Natural killer cell (primary cell): ENCODE results near the gene BSCL2. TPM values are rescaled to one million over a fixed set of nuclear protein-coding genes. Genes with fewer than 3 reads are reported as not detected.

ENCODE experiments used
- ATAC-seq, 3 donors: fragments of 150-1000 bp in 2 of 3; fragments of 200-7000 bp in 1 of 3; cut with Tn5 transposase; 1 replicate in 1 of 3; 2 replicates in 2 of 3; pipeline ENCODE4 v1.10.0; 2021; ENCODE audit warnings: mild to moderate bottlenecking in 2 of 3, moderate library complexity in 2 of 3
- DNase-seq, 2 donors: peaks; one replicate each; pipeline versions ENCODE4 v3.0.0 to v3.0.0-alpha.2; 2013 to 2021; ENCODE audit warnings: mixed read lengths in 1 of 2
- H3K27ac ChIP-seq: one replicate; pipeline ENCODE4 v1.5.1; 2013; ENCODE audit warnings: mild to moderate bottlenecking, low read length
- H3K27me3 ChIP-seq: one replicate; pipeline ENCODE4 v1.6.1; 2013; ENCODE audit warnings: low read length; ENCODE audit not compliant: control insufficient read depth, insufficient read depth
- H3K36me3 ChIP-seq: one replicate; pipeline ENCODE4 v1.6.1; 2013; ENCODE audit warnings: low read length; ENCODE audit not compliant: control insufficient read depth, insufficient read depth
- H3K4me1 ChIP-seq: one replicate; pipeline ENCODE4 v1.6.1; 2013; ENCODE audit warnings: low read length; ENCODE audit not compliant: control insufficient read depth, insufficient read depth
- H3K4me3 ChIP-seq: one replicate; pipeline ENCODE4 v1.5.1; 2013; ENCODE audit warnings: low read length
- H3K9me3 ChIP-seq: one replicate; pipeline ENCODE4 v1.6.1; 2013; ENCODE audit warnings: low read length; ENCODE audit not compliant: control insufficient read depth, insufficient read depth
- H3K27ac Mint-ChIP-seq, 2 donors: one replicate each; pipeline ENCODE4 v1.8.0; 2022; ENCODE audit warnings: mild to moderate bottlenecking in 2 of 2, mixed read lengths in 2 of 2, moderate library complexity in 1 of 2
- H3K27me3 Mint-ChIP-seq, 2 donors: one replicate each; pipeline ENCODE4 v1.8.0; 2022; ENCODE audit warnings: low read depth in 2 of 2, mixed read lengths in 2 of 2
- H3K36me3 Mint-ChIP-seq: one replicate; pipeline ENCODE4 v1.8.0; 2022; ENCODE audit warnings: mixed read lengths
- H3K4me1 Mint-ChIP-seq, 2 donors: one replicate each; pipeline ENCODE4 v1.8.0; 2022; ENCODE audit warnings: mixed read lengths in 2 of 2
- H3K4me3 Mint-ChIP-seq: one replicate; pipeline ENCODE4 v1.8.0; 2022; ENCODE audit warnings: mild to moderate bottlenecking, moderate library complexity, mixed read lengths
- H3K9me3 Mint-ChIP-seq, 2 donors: one replicate each; pipeline ENCODE4 v1.8.0; 2022; ENCODE audit warnings: mixed read lengths in 2 of 2
- WGBS: methylation state at CpG from one replicate; pipeline ENCODE4 v1.1.7; 2013; ENCODE audit warnings: missing lambda C conversion rate; ENCODE audit not compliant: insufficient coverage; 5-methylcytosine and 5-hydroxymethylcytosine counted together
- intact Hi-C: fragments of 100-400 bp; cut with micrococcal nuclease; formaldehyde crosslinking; loops from one replicate; pipeline ENCODE4 v1.14.2; 2022
- total RNA-seq, 4 donors: library from RNA; stranded (reverse); fragments of 120-200 nt in 1 of 4; gene quantifications; one replicate each; pipeline versions ENCODE4 v1.2.3 to v1.2.4, GENCODE V29; 2013 to 2022
- TF ChIP-seq, protein P1 (sequence below): fragments of 200-600 bp; IDR thresholded peaks from one replicate; pipeline ENCODE4 v1.8.0; 2022; ENCODE audit warnings: antibody characterized with exemption

The BSCL2 gene
- total RNA-seq, 3 donors from 2014 or later (not counting 1 experiment from before 2014, with no cell fraction given), result 19.7 to 22.0 (median 21.2) TPM

DNA sequence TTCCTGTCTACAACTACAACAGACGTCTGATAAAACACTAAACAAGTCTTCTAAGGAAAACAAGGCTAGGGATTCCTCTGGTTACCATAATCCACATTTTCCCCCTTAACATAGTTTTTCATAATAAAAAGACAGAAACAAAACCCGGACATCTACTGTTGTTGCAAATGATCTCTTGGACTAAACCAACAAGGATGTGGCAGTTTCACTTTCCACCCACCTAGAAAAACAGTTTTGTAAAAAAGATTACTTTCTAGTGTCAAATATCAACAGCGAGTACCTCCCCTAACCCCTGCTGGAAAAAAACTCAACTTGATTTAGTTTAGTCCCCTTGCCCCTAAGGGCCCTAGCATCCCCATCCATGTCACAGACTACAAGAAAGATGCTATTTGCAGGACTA is 5.6 kb upstream of the BSCL2 start:
- H3K27ac ChIP-seq, result no peak overlapping the region
- Mint-ChIP-seq H3K27ac (peak overlapping the region; percentile 66 to 72), H3K9me3 (no peaks in the 10 kb centered on the region), H3K36me3 (peaks cover 8% of the 10 kb centered on the region), H3K4me3 (no peak overlapping the region), H3K4me1 (peaks cover 21 to 39% of the 10 kb centered on the region in 2 donors), H3K27me3 (no peaks in the 10 kb centered on the region)
- H3K4me1 ChIP-seq, result peaks cover 24% of the 10 kb centered on the region
- WGBS, result 53% methylated on average over 3 of the region's 3 CpGs
- peaks cover 52% of the 10 kb centered on the region for H3K36me3 ChIP-seq
- no peaks in the 10 kb centered on the region for H3K9me3 ChIP-seq
- ATAC-seq (no peak), DNase-seq (no peak)
- intact Hi-C loops, result no loop called here
- H3K4me3 ChIP-seq, result no peak overlapping the region
- TF ChIP-seq, protein P1, sequence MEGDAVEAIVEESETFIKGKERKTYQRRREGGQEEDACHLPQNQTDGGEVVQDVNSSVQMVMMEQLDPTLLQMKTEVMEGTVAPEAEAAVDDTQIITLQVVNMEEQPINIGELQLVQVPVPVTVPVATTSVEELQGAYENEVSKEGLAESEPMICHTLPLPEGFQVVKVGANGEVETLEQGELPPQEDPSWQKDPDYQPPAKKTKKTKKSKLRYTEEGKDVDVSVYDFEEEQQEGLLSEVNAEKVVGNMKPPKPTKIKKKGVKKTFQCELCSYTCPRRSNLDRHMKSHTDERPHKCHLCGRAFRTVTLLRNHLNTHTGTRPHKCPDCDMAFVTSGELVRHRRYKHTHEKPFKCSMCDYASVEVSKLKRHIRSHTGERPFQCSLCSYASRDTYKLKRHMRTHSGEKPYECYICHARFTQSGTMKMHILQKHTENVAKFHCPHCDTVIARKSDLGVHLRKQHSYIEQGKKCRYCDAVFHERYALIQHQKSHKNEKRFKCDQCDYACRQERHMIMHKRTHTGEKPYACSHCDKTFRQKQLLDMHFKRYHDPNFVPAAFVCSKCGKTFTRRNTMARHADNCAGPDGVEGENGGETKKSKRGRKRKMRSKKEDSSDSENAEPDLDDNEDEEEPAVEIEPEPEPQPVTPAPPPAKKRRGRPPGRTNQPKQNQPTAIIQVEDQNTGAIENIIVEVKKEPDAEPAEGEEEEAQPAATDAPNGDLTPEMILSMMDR, result no peak
- no peaks in the 10 kb centered on the region for H3K27me3 ChIP-seq

DNA sequence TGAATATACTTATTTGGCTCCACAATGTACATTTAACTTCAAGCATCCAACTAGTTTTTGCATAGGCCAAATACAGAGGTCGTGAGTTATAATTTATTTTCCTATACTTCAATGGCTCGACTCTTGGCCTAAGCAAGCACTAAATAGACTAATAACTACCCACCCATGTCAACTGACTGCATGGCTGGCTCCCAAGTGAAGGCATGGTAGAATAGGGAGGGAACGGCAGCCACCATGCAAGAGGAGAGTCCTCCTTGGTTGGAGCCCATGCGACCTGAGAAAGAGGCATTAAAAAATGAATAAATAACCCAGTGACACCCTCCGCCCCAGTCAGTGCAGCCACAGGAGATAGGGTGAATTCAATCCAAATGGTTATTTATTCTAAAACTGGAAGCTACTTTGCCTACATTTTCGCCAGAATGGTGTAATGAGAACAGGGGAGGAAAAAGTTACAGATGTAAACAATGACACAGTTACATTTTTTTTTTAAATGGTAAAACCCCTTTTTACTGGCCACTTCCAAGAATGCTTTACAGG is 5.1 kb upstream of the BSCL2 start:
- intact Hi-C loops, result no loop called here
- H3K27ac Mint-ChIP-seq, result peak overlapping the region; percentile 66 to 72
- Histone ChIP-seq H3K27ac (no peak overlapping the region), H3K4me1 (peaks cover 29% of the 10 kb centered on the region), H3K36me3 (peaks cover 48% of the 10 kb centered on the region), H3K4me3 (no peak overlapping the region), H3K27me3 (no peaks in the 10 kb centered on the region), H3K9me3 (no peaks in the 10 kb centered on the region)
- H3K4me3 Mint-ChIP-seq, result peak overlapping the region; percentile 4
- H3K9me3 Mint-ChIP-seq, result no peaks in the 10 kb centered on the region
- DNase-seq (no peak), ATAC-seq (no peak)
- WGBS, result 88% methylated on average over 6 of the region's 6 CpGs
- peaks cover 8% of the 10 kb centered on the region for H3K36me3 Mint-ChIP-seq
- TF ChIP-seq, protein P1, result no peak
- peaks cover 21 to 39% of the 10 kb centered on the region in 2 donors for H3K4me1 Mint-ChIP-seq
- H3K27me3 Mint-ChIP-seq, result no peaks in the 10 kb centered on the region

DNA sequence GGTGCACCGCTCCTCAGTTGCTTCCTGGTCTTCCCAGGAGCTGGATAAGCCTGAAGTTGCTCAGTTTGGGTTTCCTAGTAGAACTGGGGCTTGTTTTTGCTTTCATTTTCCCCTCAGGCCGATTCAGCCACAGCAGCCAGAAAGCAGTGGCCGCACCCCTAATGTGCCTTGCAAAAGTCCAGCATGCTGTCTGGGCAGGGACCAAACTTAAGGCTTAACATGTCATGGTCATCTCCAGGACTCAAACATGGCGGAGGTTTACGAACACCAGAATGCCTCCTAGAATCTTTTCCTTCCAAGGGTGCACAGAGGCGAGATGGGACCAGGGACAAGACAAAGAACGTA is 2.7 kb upstream of the BSCL2 start:
- TF ChIP-seq, protein P1, result no peak
- peak overlapping the region; percentile 97 for H3K4me3 Mint-ChIP-seq
- Histone ChIP-seq H3K36me3 (peaks cover 25% of the 10 kb centered on the region), H3K27ac (peak overlapping the region; percentile 95), H3K27me3 (no peaks in the 10 kb centered on the region), H3K9me3 (no peaks in the 10 kb centered on the region), H3K4me3 (peak overlapping the region; percentile 72), H3K4me1 (peaks cover 50% of the 10 kb centered on the region)
- H3K27me3 Mint-ChIP-seq, result no peaks in the 10 kb centered on the region
- no peaks in the 10 kb centered on the region for H3K9me3 Mint-ChIP-seq
- ATAC-seq, result no peak
- peaks cover 36 to 54% of the 10 kb centered on the region in 2 donors for H3K4me1 Mint-ChIP-seq
- H3K36me3 Mint-ChIP-seq, result no peaks in the 10 kb centered on the region
- no peak for DNase-seq
- H3K27ac Mint-ChIP-seq, result peak overlapping the region; percentile 98 to 99
- WGBS, result 62% methylated on average over 7 of the region's 7 CpGs
- intact Hi-C loops, result no loop called here
